ENCODE measurements around the gene CRCP.

DNA sequence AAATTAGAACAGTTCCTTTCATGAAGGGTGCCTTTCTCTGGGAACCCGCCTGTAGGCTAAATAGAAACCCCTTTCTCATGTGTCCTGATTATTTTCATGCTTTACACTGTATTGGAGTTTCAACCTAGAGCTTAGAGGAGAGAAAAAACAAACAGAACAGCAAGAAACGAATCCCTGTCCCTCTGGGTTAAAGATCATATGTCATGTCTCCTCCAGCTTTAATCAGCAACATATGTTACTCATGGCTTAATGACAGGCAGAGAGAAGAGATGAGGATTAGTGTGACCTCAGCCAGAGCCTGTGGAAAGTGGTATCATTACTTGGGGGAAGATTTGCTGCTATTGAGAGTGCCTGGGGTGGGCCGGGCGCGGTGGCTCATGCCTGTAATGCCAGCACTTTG is 32.1 kb downstream of the CRCP start:
- no peak for TF ChIP-seq EZH2 (IDR thresholded peaks at IDR 0.05; ENCODE audit: low read depth, unreplicated experiment)
- TF ChIP-seq, protein P1, sequence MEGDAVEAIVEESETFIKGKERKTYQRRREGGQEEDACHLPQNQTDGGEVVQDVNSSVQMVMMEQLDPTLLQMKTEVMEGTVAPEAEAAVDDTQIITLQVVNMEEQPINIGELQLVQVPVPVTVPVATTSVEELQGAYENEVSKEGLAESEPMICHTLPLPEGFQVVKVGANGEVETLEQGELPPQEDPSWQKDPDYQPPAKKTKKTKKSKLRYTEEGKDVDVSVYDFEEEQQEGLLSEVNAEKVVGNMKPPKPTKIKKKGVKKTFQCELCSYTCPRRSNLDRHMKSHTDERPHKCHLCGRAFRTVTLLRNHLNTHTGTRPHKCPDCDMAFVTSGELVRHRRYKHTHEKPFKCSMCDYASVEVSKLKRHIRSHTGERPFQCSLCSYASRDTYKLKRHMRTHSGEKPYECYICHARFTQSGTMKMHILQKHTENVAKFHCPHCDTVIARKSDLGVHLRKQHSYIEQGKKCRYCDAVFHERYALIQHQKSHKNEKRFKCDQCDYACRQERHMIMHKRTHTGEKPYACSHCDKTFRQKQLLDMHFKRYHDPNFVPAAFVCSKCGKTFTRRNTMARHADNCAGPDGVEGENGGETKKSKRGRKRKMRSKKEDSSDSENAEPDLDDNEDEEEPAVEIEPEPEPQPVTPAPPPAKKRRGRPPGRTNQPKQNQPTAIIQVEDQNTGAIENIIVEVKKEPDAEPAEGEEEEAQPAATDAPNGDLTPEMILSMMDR (conservative IDR thresholded peaks at IDR 0.05; ENCODE audit: low read depth in 2 of 2): no peak
- TF ChIP-seq POLR2AphosphoS5 (IDR thresholded peaks at IDR 0.05; ENCODE audit: low read depth): no peak
